Bronchial epithelial cell (primary cell): Measurements from ENCODE around the gene PHF21B. TPM values are rescaled to one million over a fixed set of nuclear protein-coding genes. Genes with fewer than 3 reads are reported as not detected.
A peak's percentile ranks its signal among the peaks of the same experiment; 100 is the strongest.

Source experiments
- DNase-seq: peaks from one replicate; pipeline ENCODE4 v3.0.0-alpha.2; 2010; ENCODE audit warnings: low read depth
- FAIRE-seq: peaks from 2 replicates; lab custom pipeline; 2011; peaks lifted over from hg19 to GRCh38; lab: Jason Lieb, UNC
- H3K27me3 ChIP-seq: 2 replicates; pipeline ENCODE4 v1.5.1; 2011; ENCODE audit warnings: low read length; ENCODE audit not compliant: control insufficient read depth, insufficient read depth
- H3K36me3 ChIP-seq: 2 replicates; pipeline ENCODE4 v1.5.1; 2011; ENCODE audit warnings: low read length; ENCODE audit not compliant: control insufficient read depth, insufficient read depth
- H3K4me3 ChIP-seq: 2 replicates; pipeline ENCODE4 v1.5.1; 2011; ENCODE audit warnings: mild to moderate bottlenecking, low read depth, low read length, control low read depth
- total RNA-seq: library from RNA; depleted of rRNA; stranded (reverse); fragments of >200 nt; gene quantifications from 2 replicates; pipeline ENCODE4 v1.2.1, GENCODE V29; 2014
- TF ChIP-seq, protein P1 (sequence below): IDR thresholded peaks from 2 replicates; pipeline ENCODE4 v1.5.1; 2011; ENCODE audit warnings: mild to moderate bottlenecking, moderate library complexity, low read length, control low read depth, inconsistent platforms; ENCODE audit not compliant: insufficient read depth, severe bottlenecking

Gene PHF21B
- total RNA-seq, 1 donor from 2014 or later, result not detected

DNA sequence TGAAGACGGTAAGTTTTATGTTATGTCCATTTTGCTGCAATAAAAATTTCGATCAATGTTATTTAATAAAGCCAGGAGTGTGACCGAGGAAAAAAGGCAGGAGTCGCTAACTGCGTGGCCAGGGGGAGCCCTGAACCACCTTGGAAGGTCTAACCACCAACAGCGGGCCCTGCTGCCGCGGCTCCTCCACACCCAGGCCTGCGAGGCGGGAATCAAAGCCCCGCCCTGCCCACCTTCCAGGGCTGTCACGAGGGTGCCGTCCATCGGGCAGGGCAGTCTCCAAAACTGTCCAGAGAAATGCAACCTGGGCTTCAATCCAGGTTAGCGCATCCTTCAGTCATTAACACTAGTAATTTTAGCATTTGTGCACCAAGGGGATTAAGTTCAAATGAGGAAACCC is 19.0 kb downstream of the PHF21B start:
- FAIRE-seq (no peak), DNase-seq (no peak)
- Histone ChIP-seq H3K4me3 (no peak overlapping the region), H3K36me3 (no peaks in the 10 kb centered on the region), H3K27me3 (peaks cover 3% of the 10 kb centered on the region)
- TF ChIP-seq, protein P1, sequence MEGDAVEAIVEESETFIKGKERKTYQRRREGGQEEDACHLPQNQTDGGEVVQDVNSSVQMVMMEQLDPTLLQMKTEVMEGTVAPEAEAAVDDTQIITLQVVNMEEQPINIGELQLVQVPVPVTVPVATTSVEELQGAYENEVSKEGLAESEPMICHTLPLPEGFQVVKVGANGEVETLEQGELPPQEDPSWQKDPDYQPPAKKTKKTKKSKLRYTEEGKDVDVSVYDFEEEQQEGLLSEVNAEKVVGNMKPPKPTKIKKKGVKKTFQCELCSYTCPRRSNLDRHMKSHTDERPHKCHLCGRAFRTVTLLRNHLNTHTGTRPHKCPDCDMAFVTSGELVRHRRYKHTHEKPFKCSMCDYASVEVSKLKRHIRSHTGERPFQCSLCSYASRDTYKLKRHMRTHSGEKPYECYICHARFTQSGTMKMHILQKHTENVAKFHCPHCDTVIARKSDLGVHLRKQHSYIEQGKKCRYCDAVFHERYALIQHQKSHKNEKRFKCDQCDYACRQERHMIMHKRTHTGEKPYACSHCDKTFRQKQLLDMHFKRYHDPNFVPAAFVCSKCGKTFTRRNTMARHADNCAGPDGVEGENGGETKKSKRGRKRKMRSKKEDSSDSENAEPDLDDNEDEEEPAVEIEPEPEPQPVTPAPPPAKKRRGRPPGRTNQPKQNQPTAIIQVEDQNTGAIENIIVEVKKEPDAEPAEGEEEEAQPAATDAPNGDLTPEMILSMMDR, result no peak

DNA sequence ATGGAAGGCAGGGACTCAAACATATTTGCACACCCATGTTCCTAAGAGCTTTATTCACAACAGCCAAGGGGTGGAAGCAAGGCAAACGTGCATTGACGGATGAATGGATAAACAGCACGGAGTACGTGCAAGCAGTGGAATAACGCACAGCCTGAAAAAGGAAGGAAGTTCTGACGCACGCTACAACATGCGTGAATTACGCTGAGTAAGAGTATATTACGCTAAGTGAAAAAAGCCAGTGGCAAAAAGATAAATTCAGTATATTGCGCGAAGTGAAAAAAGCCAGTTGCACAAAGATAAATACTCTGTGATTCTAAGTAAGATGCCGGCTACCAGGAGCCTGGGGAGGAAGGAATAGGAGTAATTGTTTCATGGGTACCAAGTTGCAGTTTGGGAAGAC is 19.5 kb downstream of the PHF21B start:
- H3K27me3 ChIP-seq, result peaks cover 3% of the 10 kb centered on the region
- H3K4me3 ChIP-seq, result no peak overlapping the region
- DNase-seq (no peak), FAIRE-seq (no peak)
- TF ChIP-seq, protein P1, result no peak
- H3K36me3 ChIP-seq, result no peaks in the 10 kb centered on the region

DNA sequence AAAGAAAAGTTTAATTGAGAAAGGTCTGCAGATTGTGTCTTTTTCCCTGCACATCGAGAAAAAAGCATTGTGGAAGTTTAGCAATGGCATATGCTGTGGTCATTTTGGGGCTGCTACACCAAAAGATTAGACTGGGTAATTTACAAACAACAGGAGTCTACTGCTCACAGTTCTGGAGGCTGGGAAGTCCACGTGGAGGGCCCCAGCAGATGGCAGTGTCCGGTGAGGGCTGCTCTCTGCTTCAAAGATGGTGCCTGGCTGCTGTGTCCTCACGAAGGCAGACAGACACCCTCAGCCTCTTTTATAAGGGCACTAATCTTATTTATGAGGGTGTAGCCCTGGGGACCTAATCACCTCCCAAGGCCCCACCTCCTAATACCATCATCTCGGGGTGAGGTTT is 21.1 kb downstream of the PHF21B start:
- TF ChIP-seq, protein P1, result no peak
- no peak for DNase-seq
- FAIRE-seq, result no peak
- no peak overlapping the region for H3K4me3 ChIP-seq
- H3K27me3 ChIP-seq, result no peaks in the 10 kb centered on the region
- H3K36me3 ChIP-seq, result no peaks in the 10 kb centered on the region

DNA sequence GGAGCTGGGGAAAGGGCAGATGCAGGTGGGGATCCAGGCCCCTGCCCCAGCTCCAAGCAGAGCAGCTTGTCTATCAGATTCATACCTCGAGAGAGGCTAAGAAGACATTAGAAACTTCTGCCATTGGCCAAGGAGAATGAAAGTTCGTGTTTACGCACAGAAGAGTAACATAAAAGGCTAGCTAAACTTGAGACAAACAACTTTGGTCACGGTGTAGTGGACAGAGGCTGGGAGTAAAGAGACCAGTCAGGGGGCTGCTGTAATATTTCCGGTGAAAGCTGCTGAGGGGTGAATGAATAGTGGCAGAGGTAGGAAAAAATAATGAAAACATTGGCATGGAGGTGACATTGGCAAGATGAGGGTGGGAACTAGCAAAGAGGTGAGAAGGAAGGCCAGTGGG is 22.9 kb downstream of the PHF21B start:
- DNase-seq (no peak), FAIRE-seq (no peak)
- TF ChIP-seq, protein P1, result no peak
- no peak overlapping the region for H3K4me3 ChIP-seq
- H3K36me3 ChIP-seq, result no peaks in the 10 kb centered on the region
- H3K27me3 ChIP-seq, result no peaks in the 10 kb centered on the region

DNA sequence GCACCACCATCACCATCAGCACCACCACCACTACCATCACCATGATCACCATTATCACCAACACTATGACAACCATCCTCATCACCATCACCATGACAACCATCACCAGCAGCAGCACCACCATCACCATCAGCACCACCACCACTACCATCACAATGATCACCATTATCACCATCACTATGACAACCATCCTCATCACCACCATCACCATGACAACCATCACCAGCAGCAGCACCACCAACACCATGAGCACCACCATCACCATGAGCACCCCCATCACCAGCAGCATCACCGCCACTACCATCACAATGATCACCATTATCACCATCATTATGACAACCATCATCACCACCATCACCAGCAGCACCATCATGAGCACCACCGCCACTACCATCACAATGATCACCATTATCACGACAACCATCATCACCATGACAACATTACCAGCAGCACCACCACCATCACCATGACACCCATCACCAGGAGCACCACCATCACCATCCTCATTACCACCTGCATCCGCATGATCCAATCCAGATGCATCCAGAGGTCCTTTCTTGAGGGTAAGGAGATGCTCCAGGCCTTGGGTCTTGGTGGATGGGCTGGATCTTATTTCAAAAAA is 23.8 kb downstream of the PHF21B start:
- no peak for DNase-seq
- TF ChIP-seq, protein P1, result no peak
- peak; percentile 87 for FAIRE-seq
- no peaks in the 10 kb centered on the region for H3K36me3 ChIP-seq
- H3K4me3 ChIP-seq, result no peak overlapping the region
- H3K27me3 ChIP-seq, result no peaks in the 10 kb centered on the region
